COR-L47 (cell line): ENCODE measurements around the gene IQCC.
A peak's percentile ranks its signal among the peaks of the same experiment; 100 is the strongest.

Experiments
- DNase-seq: peaks from one replicate; lab custom pipeline; 2025; lab: John Stamatoyannopoulos, UW

Gene IQCC

GRCh38 chr1:32224285-32224684 lies 18.8 kb downstream of the IQCC start:
- DNase-seq: no peak

DNA sequence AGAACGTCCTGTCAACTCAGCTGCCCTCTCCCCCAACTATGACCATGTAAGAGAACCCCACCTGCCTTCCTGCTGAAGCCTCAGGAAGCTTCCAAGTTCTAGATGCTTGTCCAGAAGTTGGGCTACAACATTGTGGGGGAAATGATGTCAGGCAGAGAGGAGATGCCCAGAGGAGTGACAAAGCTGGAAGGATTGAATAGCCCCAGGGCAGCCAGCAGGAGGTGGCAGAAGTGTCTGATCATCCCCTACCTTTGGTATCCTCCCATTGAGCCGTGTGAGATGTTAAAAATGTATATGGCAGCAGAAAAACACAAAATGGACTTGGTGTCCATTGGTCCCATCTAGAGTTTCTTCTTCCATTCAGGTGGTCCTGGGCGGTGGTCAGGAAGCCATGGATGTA lies 23.3 kb downstream of the IQCC start:
- DNase-seq: no peak

DNA sequence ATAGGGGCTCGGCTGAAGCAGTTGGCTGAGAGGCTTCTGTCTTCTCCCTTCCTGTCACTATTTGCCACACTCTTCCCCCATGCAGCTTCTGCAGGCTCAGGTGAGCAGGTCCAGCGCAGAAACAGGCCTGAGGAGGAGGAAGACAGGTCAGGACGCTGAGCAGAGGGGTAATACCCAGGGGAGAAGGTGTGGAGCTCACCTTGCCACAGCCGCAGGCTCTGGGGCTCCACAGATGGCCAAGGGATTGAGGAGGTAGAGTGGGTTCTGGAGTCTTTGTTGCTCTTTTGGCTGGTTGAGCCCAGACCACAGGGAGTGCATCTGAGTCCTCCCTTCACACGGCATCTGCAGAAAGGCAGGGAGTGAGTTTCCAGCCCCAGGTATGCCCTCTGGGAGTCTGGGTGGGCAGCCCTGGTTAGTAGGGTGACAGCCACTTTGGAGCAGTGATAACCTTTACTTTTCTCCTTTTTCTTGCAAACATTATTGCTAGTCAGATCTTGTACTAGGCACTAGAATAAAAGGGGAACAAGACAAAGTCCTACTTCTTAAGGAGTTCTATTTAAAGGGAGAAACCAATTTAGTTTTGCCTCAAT lies 26.5 kb downstream of the IQCC start:
- DNase-seq: no peak

DNA sequence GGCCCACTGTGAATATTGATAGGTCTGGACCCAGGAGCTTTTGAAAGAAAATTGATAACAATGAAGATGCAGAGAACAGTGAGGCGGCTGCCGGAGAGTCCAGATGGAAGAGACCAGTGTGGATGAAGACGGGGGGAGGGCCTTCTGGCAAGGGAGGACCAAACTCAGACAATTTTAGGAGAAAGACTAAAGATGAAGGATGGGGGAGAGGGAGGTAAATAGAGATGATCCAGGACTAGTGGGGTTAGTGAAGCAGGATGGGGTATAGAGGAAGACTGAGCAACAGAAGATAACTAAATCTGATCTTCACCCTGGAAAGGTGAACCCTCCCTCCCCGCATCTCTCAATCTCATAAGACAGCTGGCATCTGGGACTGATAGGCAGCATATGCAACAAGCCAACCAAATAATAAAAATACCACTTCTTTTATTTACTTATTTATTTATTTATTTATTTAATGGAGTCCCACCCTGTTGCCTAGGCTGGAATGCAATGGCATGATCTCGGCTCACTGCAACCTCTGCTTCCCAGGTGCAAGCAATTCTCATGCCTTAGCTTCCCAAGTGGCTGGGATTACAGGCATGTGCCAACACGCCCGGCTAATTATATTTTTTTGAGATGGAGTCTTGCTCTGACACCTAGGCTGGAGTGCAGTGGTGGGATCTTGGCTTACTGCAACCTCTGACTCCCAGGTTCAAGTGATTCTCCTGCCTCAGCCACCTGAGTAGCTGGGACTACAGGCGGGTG lies 27.3 kb downstream of the IQCC start:
- DNase-seq: no peak

DNA sequence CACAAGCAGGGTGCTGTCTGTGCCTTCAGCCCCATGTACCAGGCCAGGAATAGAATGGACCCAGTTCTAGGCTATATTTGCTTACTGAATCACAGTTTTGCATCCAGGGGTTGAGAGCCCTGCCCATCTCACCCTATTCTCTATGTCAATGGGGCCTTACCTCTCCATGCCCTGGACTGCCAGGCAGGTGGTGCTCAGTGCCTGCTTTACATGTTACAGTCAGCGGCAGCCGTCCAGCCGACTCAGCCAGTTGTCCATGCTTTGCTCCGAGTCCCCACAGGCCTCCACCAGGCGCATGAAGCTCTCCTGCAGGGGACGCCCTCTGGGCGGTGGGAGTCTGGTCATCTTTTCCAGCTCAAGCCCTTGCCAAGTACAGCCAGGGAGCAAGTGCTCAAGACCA lies 29.3 kb downstream of the IQCC start:
- DNase-seq: no peak

GRCh38 chr1:32239337-32239736 lies 33.9 kb downstream of the IQCC start:
- peak; percentile 38 for DNase-seq

- DNase-seq: peak; percentile 52
These were observed 34.3 kb downstream of the IQCC start for GRCh38 chr1:32239790-32240139.

DNA sequence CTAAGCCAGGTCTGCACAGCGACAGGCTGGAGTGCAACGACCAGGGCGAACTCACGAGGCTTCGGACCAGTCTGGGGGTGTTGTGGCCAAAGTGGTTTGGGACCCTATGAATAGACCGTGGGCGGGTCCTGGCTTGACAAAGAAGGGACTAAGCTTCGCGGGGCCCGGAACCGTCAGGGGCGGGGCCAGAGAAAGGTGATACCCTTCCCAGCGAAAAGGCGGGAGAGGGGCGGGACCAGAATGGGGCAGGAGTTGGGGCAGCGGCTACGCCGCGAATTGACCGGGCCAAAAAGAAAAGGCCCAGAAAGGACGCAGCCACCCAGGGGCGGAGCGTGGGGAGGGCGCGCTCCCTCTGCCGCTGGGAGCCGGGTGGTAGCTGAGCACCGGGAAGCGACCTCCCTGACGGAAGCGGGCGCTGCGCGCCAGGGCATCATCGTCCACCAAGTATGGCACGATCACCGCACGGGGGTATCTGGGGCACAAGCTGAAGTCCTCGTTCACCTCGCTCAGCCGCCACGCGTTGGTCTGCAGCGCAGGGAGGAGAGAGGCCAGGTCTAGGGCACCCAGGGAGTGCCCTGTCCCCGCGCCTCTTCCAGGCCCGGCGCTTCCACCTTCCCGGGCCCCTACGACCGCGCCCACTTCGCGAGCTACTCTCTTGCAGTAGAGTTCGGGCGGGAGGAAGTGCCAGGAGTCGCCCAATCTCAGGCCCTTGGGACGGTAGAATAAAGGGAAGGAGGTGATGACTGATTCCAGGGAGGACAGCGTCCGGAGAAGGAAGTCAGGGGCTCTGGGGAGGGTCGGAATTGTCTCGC lies 34.9 kb downstream of the IQCC start:
- DNase-seq: peak; percentile 75

DNA sequence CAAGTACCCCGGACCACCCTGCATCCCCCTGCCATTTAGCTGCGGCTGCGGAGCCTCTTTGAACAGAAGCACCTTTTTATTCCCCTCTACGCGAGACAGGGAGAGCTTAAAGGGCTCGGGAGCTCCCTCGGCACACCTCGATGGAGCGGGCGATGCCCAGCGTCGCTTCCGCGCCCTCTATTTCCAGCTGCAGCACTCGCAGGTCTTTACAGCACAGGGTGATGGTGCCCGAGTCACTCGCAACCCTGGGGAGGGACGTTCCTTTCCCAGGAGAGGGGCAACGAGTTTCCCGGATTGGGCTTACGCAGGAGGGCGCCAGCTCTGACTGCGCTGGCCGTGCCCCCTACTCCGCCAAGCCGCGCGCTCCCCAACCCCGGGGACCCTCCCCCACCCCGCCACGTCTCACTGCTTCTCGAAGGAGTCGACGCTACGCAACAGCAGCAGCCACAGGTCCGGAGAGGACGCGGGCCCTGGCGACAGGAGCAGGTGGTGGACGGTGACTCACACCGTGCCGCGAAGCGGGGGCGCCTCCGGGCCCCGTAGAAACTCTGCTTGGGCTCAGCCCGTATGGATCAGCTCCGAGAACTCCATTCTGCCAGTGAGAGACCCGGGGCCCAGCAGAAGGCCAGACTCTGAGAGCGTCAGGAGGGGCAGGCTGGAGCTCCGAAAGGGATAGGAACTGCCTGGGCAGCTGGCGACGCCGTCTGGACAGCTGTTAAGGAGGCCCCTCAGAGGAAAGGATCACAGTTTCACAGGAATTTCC lies 35.7 kb downstream of the IQCC start:
- DNase-seq: peak; percentile 67

GRCh38 chr1:32242341-32242851 lies 36.9 kb downstream of the IQCC start:
- no peak for DNase-seq

DNA sequence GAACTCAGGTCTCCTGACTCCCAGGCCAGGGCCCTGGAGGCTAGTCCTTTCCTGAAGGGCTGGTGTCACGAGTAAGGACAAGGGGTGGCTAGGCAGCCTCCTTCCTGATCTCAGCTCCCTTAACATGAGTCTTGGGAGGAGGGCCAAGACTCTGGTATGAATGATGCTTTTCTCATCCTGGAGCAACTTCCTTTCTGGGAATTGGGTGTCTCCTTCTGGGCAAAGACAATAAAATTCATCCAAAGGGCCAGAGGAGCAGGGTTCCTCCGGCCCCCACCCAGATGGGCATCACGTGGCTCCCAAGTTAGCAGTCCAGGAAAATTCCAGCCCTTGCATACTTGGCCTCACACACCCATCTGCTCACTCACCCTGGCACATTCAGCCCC lies 41.4 kb downstream of the IQCC start, which contains the start of gene FAM167B:
TSS of gene FAM167B (plus strand) at position 335 of the 386 bp plus-strand sequence. CDS start 200 bp downstream, outside the sequence.
- DNase-seq: no peak

DNA sequence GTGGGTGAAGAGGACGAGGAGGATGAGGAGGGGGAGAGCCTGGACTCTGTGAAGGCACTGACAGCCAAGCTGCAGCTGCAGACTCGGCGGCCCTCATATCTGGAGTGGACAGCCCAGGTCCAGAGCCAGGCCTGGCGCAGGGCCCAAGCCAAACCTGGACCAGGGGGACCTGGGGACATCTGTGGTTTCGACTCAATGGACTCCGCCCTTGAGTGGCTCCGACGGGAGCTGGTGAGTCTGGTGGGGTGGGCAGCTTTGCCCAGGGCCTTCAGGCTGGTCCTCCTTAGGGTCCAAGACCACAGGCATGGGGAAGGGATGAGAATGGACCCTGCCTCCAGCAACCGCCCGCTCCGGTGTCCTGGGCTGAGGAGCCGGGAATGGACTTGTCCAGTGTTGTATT lies 42.0 kb downstream of the IQCC start:
- no peak for DNase-seq

GRCh38 chr1:32247983-32248889 lies 42.8 kb downstream of the IQCC start:
- peak; percentile 21 for DNase-seq

DNA sequence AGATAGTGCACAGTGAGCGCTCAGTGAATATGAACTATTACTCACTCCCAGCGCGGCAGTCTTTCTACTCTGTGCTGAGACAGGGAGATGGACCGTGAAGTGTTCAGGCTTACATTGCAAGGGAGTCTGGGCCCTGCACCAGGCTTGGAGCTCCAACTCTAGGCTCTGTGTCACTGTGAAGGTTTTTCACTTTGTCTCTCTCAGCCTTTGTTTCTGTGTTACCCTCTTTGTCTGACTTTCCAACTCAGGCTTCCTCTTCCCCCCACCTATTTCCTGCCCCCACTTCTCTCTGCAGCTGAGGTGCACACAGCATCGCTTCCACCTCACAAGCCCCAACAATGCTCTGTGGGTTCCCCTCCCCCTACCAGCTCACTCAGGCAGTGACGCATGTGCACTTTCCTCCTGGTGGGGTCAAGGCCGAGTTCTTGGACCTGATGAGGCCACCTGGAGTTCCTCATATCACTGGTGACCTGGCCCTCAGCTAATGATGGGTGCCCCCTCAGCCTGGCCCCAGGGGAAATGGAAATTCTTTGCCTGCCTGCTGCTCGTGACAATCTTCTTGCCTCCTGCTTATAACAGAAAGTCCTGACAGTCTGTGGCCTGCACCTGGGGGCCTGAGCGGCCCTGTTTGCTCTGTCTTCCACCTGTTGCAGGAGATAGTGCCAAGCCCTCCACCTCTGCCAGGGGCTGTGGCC lies 44.5 kb downstream of the IQCC start:
- no peak for DNase-seq

- no peak for DNase-seq
These were observed 45.6 kb downstream of the IQCC start, which contains the start of gene LCK for GRCh38 chr1:32250893-32251716. TSS of gene LCK (plus strand) at chr1:32251265. CDS start at chr1:32274330, 23,065 bp downstream.

DNA sequence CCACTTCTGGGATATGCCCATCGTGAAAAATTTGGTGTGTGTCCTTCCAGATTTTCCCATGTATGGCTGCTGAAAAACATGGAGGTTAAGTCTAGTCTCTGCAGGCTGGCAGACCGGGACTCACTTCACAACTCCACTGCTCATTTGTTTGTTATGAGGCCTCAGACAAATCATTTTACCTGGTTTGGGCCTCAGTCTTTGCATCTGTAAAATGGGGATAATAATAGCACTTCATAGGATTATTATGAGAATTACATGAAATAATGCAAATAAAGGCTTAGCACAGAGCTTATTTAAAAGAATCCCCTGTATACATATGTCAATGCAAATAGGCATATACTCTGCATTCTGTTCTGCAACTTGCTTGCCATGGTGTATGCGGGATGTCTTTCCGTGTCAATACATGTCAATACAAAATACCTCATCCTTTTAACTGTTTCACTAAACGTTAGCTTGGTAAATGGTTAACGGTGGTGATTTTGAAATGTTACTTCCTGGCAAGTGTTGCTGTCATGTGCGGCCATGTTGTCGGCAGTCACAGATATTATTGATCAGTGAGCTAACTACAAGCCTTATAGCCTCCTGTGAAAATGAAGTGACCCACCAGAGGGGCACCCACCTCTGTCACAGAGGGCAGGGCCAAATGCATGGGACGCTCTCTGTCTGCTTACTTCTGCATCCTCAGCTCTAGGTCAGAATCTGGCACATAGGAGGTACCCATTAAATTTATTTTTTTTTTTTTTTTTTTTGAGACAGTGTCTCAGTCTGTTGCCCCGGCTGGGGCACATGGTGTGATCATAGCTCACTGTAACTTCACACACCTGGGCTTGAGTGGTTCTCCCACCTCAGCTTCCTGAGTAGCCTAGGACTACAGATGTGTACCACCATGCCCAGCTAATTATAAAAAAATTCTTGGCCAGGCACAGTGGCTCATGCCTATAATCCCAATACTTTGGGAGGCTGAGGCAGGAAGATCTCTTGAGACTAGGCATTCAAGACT lies 49.9 kb downstream of the IQCC start:
- DNase-seq: no peak

DNA sequence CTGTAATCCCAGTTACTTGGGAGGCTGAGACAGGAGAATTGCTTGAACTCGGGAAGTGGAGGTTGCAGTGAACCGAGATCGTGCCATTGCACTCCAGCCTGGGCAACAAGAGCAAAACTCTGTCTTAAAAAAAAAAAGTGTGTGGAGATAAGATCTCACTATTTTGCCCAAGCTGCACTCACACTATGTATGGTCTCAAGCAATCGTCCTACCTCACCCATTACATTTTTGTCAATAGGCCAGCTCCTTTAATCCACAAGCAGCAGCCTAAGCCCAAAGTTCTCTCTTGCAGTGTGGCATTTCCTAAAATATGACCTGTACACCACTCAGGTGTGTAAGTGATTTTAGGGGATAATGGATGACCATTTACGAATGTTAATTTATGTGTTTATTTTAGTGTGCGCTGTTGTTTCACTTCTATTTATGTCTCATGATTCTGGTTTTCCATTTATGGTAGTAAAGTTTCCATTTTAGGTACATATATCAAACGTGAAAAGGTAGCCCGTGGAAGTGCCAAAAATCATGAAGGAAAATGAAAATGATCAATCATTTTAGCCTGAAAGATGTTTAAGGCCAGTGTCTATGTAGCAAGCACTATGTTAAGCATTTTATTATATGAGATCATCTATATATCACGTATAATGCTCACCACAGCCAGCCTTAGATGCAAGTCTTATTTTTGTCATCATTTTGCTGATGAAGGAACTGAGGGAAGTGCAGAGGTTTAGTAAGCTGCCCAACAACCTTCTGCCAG lies 51.2 kb downstream of the IQCC start:
- DNase-seq: no peak

GRCh38 chr1:32257227-32257508 lies 51.7 kb downstream of the IQCC start:
- no peak for DNase-seq
